Gastroesophageal sphincter (tissue), 3 donors: ENCODE data around the gene GOLGA6D.

Experiments used
- EP300 ChIP-seq: sonication (generic); formaldehyde crosslinking; IDR thresholded peaks from one replicate; pipeline ENCODE4 v1.6.1; 2017; ENCODE audit warnings: antibody characterized with exemption, mild to moderate bottlenecking
- POLR2A ChIP-seq, 2 donors: fragments of 450-650 bp; IDR thresholded peaks; one replicate each; pipeline ENCODE4 v1.6.1; 2017; ENCODE audit warnings: antibody characterized with exemption in 2 of 2, mild to moderate bottlenecking in 2 of 2, moderate library complexity in 1 of 2
- POLR2AphosphoS5 ChIP-seq: sonication (generic); formaldehyde crosslinking; IDR thresholded peaks from one replicate; pipeline ENCODE4 v1.6.1; 2017; ENCODE audit warnings: antibody characterized with exemption
- TF ChIP-seq, protein P1 (sequence below), 4 experiments: fragments of 200-600 bp in 2 of 4; fragments of 450-650 bp in 2 of 4; sonication (generic) in 1 of 4; IDR thresholded peaks; one replicate each; pipeline ENCODE4 v1.5.1; 2017 to 2019; ENCODE audit warnings: antibody characterized with exemption in 4 of 4, mild to moderate bottlenecking in 2 of 4, moderate library complexity in 2 of 4

DNA sequence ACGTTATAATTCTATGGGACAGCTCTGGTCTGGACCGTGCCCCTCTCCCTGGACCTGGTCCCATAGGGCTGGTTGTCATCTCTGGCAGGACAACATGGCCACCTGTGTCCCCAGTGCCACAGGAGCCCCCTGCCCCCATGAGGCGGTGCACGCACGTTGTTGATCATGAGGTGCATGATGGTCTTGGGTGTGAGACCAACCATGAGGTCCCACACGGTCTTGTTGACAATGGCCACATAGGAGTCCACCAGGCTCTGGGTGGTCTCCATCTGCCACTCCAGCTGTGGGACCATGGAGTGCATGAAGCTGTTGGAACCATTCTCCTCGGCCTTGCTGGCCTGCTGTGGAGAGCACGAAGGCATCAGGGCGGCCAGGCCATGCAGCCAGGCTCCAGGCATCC is 19.7 kb downstream of the GOLGA6D start:
- TF ChIP-seq POLR2AphosphoS5 (no peak), EP300 (no peak), POLR2A (IDR thresholded peaks at IDR 0.05) (no peak)
- TF ChIP-seq, protein P1, sequence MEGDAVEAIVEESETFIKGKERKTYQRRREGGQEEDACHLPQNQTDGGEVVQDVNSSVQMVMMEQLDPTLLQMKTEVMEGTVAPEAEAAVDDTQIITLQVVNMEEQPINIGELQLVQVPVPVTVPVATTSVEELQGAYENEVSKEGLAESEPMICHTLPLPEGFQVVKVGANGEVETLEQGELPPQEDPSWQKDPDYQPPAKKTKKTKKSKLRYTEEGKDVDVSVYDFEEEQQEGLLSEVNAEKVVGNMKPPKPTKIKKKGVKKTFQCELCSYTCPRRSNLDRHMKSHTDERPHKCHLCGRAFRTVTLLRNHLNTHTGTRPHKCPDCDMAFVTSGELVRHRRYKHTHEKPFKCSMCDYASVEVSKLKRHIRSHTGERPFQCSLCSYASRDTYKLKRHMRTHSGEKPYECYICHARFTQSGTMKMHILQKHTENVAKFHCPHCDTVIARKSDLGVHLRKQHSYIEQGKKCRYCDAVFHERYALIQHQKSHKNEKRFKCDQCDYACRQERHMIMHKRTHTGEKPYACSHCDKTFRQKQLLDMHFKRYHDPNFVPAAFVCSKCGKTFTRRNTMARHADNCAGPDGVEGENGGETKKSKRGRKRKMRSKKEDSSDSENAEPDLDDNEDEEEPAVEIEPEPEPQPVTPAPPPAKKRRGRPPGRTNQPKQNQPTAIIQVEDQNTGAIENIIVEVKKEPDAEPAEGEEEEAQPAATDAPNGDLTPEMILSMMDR (IDR thresholded peaks at IDR 0.05) = no peak
